ENCODE measurements around the gene TPSB2.
"Not testable (repeated sequence)": the region's sequence is repeated elsewhere in the genome, so short reads cannot be mapped to it uniquely, and the experiment has no call there.

Gene TPSB2

DNA sequence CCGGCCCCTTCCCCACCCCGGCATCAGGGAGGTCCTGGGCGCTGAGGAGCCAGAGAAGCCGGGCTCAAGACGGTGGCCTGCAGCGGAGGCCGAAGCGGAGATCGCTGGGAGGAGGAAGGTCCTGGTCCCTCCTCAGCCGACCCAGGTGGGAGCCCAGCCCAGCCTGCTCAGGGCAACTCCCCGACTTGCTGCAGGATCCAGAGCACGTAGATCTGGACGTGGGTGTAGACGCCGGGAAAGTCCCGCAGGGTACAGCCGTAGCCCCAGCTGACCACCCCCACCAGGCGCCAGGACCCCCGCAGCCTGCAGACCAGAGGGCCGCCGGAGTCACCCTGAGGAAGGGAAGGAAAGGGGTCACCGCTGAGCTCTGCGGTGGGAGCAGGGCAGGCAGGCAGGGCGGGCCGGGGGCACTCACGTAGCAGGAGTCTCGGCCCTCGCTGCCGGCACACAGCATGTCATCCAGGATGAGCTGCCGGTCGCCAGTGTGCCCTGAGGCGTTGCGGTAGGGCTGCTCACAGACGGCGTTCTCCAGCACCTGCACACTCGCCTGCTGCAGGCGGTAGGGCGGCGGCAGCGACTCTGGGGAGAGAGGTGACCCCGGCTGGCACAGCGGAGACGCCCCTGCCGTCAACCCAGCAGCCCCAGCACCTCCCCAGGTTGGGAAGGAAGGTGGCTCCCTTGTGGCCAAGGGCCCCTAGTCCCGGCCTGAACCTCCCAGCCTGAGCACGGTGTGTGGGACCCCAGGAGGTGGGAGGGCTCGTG lies 31.3 kb upstream of the TPSB2 start:
- DNase-seq, result no peak

- DNase-seq, result no peak
These were observed 30.2 kb upstream of the TPSB2 start for GRCh38 chr16:1260101-1260680.

DNA sequence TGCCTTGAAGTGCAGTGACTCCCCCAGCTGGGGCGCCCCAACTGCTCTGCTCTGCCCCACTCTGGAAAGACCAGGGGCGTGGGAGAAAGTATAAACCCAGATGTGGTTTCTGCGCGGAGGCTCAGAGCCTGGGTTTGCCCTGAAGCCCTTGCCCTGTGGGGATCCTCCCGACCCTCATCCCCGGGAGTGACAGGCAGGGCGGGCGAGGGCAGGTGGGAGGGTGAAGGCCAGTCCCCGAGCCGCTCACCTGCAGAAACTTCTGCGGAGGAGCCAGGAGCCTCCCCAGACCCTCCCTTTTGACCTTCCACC lies 29.7 kb upstream of the TPSB2 start:
- no peak for DNase-seq

- DNase-seq, result no peak
These were observed 29.1 kb upstream of the TPSB2 start for GRCh38 chr16:1258906-1259759.

- no peak for DNase-seq
These were observed 28.2 kb upstream of the TPSB2 start for GRCh38 chr16:1258225-1258600.

DNA sequence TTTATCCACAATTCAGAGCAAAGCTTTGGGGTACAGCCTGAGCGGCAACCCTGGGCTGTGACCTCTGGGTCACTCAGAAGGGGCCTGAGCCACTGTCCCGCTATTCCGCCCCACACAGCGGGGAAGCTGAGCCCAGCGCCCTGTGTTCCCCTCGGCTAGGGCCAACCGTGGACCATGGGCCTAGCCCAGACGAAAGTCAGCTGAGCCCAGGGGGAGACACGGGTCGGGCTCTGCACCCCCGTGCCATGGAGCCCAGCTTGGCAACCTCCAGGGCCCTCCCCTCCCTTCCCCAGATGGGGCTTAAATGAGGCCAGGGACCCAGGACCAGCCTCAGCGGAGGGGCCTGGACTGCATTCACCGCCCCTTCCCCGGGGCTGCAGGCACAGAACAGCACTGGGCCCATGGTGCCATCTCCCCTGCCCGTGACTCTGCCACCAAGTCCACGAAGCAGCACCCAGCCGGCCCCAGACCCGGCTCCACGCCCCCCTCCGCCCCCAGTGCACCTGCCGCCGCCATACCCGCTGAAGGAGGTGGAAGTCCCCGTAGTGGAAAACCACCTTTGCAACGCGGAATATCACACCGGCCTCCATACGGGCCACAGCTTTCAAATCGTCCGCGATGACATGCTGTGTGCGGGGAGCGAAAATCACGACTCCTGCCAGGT lies 27.7 kb upstream of the TPSB2 start:
- DNase-seq, result no peak

- DNase-seq, result no peak
These were observed 26.9 kb upstream of the TPSB2 start for GRCh38 chr16:1256874-1257322.

DNA sequence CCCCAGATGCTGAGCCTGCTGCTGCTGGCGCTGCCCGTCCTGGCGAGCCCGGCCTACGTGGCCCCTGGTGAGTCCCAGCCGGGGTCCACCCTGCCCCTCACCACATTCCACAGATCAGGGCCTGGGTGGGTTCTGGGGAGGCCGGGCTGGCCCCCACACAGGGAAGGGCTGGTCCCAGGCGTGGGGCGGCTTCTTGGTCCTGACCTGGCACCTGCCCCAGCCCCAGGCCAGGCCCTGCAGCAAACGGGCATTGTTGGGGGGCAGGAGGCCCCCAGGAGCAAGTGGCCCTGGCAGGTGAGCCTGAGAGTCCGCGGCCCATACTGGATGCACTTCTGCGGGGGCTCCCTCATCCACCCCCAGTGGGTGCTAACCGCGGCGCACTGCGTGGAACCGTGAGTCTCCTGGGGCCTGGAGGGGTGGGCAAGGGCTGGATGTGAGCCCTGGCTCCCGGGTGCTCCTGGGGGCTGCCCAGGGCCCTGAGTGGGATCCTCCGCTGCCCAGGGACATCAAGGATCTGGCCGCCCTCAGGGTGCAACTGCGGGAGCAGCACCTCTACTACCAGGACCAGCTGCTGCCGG lies 26.4 kb upstream of the TPSB2 start:
- DNase-seq, result not testable (repeated sequence)

DNA sequence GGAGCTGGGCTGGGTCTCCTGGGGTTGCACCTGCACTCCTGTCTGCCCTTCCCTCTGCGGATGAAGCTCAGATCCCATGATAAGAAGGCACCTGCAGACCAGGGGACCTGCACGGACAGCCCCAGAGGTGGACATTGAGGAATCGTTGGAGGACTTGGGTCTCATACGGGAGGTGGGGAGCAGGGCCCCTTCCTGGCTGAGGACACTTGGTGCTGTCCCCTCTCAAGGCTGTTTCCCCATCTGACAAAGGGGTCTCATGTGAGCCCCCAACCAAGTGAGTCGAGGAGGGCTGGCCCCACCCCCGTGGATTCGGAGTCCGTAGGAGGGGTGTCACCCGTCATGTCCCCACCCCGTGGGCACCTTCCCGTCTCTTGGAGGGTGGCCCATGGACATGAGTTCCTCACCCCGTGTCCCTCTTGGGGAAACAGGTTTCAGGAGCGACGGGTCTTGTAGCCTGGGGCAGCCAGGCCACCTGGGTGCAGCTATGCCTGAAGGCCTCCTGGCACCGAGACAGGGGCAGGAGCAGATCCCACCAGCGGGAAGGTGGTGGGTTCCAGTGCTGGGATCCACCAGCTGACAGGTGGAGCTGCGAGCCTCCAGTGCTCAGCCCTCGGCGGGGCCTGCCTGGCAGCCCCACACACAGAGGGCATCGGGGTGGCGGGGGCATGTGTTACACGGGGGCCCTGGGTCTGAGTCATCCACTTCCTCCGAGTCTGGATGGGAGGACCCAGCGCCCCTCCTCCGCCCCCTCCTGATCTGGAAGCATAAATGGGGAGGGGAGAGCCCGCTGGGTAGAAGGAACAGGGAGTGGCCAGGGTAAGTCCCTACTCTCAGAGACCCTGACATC lies 25.5 kb upstream of the TPSB2 start, which contains the start of gene TPSD1:
TPSD1 (plus strand) TSS at position 794 of the 847 bp plus-strand sequence. CDS start 212 bp downstream, outside the sequence.
- DNase-seq, result not testable (repeated sequence)

DNA sequence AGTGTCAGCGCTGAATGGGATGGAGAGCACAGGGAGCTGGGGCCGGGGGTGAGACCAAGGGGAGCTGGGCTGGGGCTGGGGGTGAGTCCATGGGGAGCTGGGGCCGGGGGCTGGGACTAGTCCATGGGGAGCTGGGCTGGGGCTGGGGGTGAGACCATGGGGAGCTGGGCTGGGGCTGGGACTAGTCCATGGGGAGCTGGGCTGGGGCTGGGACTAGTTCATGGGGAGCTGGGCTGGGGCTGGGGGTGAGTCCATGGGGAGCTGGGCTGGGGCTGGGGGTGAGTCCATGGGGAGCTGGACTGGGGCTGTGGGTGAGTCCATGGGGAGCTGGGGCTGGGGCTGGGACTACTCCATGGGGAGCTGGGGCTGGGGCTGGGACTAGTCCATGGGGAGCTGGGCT lies 24.8 kb upstream of the TPSB2 start:
- DNase-seq, result not testable (repeated sequence)

DNA sequence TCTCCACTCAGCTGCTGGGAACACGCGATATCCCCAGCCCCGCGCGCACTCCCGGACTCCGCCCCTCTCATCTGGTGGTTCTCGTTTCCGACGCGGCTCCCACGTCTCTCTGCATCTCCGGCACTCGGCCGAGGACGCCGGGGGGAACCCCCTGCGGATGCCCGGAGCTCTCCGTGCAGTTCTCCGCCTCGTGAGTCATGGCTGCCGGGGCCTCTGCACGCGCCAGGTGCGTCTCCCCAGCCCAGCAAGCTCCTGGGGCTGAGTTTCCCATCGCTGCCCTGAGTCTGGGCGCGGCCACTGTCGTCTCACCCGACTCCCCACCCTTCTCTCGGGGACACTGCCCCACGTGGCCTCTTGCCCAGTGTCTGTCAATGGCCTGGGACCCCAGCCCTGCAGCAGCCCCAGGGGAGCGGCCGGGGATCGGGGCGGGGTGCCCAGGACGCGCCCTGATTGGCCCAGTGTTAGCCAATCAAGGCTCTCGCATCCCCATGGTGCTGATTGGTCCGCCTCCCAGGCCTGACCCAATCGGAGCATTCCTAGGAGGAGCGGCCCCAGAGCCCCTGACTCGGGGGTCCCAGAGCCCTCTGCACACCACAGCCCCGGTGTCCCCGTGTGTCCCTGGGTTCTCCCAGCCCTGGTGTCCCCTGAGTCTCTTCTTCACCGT lies 23.8 kb upstream of the TPSB2 start:
- not testable (repeated sequence) for DNase-seq

DNA sequence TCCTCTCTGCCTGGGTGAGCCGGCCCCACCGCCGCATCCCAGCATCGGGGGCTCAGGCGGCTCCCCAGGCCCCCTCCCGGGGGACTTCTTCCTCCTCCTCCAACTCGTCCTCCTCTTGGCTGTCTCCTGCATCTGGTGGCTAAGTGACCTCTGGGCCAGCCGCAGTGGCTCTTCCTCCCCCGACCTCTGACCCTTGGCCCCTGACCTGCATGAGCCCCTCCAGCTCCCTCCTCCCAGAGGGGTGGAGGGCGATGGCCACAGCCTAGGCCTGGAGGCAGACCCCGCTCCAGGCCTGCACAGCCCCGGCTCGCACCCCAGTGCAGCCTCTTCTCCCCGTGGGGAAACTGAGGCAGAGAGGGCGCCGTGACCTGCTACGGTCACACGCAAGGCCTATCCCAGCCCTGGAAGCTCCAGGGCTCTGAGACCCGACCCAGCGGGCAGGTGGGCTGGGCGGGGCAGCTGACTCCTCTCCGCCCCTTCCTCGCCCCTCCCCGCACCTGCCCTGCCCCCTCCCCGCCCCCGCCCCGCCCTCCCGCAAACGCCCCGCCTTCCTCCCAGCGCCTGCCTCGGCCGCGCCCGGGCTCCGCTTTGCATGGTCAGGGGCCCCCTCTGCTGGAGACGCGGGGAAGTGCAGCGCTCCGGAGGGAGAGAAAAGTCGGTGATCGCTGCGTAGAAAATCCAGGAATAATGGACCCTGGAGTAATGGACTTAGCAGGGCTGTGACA lies 19.2 kb upstream of the TPSB2 start:
- not testable (repeated sequence) for DNase-seq

DNA sequence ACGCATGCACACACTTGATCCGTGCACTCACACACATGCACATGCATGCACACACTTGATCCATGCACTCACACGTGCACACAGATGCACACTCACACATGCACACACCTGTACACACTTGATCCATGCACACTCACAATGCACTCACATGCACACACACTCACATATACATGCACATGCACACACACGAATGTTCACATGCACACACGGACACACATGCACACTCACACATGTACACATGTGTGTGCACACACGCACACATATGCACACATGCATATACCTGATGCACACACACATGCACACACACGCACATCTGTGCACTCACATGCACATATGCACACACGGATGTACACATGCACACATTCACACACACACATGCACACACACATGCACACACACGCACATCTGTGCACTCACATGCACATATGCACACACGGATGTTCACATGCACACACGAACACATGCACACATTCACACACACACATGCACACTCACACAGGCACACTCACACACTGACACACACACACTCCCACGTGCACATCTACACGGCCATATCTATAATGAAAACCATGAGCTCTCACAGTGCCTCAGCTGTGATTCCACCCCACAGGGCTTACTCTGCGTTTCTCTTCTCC lies 18.0 kb upstream of the TPSB2 start:
- DNase-seq, result not testable (repeated sequence)

DNA sequence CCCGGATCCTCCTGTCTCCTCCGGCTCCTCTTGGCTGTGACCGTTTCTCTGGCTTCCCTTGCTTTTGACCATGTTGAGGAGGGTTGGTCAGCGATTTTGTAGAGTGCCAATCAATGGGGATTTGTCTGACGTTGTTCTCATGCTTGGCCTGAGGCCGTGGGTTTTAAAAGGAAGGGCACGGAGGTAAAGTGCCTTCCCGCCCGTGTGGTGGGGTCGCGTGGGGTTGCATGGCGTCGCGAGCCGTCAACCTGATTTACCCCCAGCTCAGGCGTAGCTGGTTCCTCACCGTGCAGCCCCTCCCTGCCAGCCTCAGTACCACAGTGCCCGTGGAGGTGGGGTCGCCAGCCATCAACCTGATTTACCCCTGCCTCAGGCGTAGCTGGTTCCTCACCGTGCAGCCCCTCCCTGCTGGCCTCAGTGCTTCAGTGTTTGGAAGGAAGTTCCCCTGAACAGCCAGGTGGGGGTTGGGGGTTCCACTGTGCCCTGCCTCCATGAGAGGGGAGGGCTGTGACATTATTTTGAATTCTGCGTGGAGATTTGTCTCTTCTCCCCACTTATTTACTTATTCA lies 15.6 kb upstream of the TPSB2 start:
- DNase-seq, result no peak

DNA sequence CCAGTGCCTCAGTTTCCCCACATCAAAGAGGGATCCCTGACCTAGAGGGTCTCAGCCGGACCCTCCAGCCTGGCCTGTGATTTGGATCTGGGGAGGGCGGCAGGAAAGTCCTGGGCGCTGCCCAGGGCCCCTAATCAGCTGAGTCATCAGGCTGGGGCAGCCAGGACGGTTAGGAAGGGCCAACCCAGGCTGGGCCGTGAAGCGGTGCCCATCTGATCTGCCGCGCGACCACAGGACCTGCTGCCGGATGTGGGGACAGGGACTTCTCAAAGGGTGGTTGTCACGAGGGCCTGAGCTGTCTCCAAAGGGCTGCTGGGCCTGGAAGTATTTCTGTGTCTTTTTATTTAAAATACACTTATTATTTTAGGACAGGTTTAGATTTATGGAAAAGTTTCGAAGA lies 14.9 kb upstream of the TPSB2 start:
- no peak for DNase-seq

GRCh38 chr16:1243907-1244850 lies 14.2 kb upstream of the TPSB2 start:
- DNase-seq, result not testable (repeated sequence)

GRCh38 chr16:1243363-1243762 lies 13.4 kb upstream of the TPSB2 start:
- not testable (repeated sequence) for DNase-seq

- DNase-seq, result not testable (repeated sequence)
These were observed 11.1 kb upstream of the TPSB2 start for GRCh38 chr16:1241081-1241480.

Measured in HCEC 1CT (cell line).